Epithelial cell of proximal tubule (primary cell): Measurements from ENCODE around the gene ACIN1. TPM values are rescaled to one million over a fixed set of nuclear protein-coding genes. Genes with fewer than 3 reads are reported as not detected.

Experiments used
- DNase-seq: peaks from one replicate; pipeline ENCODE4 v3.0.0-alpha.2; 2011; ENCODE audit warnings: low read depth
- H3K4me3 ChIP-seq: 2 replicates; pipeline ENCODE4 v1.5.1; 2011; ENCODE audit warnings: low read depth, mild to moderate bottlenecking, low read length
- total RNA-seq: library from RNA; depleted of rRNA; stranded (reverse); fragments of >200 nt; gene quantifications from 2 replicates; pipeline ENCODE4 v1.2.3, GENCODE V29; 2015
- TF ChIP-seq, protein P1 (sequence below): conservative IDR thresholded peaks from 2 replicates; pipeline ENCODE4 v1.5.1; 2012; ENCODE audit warnings: low read depth, mild to moderate bottlenecking, low read length

ACIN1 gene
- total RNA-seq, 1 donor from 2014 or later = 84.1 TPM

DNA sequence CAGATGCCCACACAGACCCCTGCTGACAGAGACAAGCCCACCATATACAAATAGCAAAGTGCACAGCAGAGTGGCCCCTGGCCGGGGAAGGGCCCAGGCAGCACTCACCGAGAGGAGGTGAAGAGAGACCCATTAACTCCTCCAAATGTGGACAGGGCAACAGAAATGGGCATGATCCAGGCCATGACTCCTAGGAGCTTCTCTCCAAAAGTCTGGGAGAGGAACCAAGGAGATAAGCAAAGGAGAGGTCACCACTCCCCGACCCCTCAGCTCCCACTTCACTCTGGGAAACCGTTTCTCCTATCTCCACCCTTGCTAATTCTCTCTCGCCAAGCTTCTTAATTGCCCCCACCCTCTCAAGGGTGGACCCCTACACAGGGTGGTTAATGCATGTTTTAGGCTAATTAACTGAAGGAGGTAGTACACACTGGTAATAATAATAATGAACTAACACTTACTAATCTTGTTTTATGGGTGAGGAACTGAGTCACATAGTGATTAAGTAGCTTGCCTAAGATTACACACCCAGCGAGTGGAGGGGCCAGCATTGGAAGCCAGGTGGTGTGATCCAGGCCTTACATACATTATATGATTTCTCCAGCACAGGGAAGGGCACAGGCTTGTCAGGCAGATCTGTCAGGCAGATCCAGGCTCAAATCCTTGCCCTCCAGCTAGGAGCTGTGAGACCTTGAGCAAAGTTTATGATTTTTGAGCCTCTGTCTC is 43.0 kb upstream of the ACIN1 start:
- no peak for DNase-seq
- H3K4me3 ChIP-seq = no peak overlapping the region
- TF ChIP-seq, protein P1, sequence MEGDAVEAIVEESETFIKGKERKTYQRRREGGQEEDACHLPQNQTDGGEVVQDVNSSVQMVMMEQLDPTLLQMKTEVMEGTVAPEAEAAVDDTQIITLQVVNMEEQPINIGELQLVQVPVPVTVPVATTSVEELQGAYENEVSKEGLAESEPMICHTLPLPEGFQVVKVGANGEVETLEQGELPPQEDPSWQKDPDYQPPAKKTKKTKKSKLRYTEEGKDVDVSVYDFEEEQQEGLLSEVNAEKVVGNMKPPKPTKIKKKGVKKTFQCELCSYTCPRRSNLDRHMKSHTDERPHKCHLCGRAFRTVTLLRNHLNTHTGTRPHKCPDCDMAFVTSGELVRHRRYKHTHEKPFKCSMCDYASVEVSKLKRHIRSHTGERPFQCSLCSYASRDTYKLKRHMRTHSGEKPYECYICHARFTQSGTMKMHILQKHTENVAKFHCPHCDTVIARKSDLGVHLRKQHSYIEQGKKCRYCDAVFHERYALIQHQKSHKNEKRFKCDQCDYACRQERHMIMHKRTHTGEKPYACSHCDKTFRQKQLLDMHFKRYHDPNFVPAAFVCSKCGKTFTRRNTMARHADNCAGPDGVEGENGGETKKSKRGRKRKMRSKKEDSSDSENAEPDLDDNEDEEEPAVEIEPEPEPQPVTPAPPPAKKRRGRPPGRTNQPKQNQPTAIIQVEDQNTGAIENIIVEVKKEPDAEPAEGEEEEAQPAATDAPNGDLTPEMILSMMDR = no peak

DNA sequence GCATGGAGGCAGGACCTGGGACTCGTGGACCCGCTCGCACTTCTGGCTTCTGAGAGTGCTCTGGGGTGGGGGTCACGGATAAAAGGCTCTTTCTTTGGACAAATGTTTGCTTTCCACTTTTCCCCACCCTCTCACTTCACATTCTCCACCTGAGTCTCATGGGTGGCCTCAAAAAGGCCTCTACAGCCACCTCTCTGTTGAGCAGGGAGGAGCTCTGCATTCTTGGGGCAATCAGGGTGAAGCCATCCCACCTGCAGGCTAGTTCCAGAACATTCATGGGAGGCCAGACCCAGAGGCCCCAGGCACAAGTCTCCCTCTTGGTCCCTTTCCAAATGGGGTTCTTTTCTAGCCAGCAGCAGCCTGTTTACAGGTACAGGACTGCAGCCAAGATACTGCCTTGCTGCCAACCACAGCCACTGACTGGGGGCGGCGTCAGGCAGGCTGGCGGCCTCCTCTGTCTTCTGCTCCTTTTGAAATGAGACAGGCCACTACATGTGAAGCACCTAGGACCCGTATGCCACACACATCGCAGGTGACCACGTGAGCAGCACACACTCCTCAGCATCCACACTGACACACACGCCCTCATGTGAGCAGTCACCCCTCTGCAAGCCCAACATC is 42.4 kb upstream of the ACIN1 start:
- H3K4me3 ChIP-seq = no peak overlapping the region
- TF ChIP-seq, protein P1 = no peak
- no peak for DNase-seq

GRCh38 chr14:23136566-23137133 is 41.7 kb upstream of the ACIN1 start:
- TF ChIP-seq, protein P1 = no peak
- DNase-seq = no peak
- no peak overlapping the region for H3K4me3 ChIP-seq

DNA sequence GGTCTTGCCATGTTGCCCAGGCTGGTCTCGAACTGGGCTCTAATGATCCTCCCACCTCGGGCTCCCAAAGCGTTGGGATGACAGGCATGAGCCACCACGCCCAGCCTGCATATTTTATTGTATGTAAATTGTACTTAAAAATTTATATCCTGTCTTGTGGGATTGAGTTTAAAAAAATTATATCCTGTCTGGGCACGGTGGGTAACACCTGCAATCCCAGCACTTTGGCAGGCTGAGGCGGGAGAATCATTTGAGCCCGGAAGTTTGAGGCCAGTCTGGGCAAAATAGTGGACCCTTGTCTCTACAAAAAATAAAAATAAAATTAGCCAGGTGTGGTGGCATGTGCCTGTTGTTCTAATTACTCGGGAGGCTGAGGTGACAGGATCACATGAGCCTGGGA is 38.0 kb upstream of the ACIN1 start:
- TF ChIP-seq, protein P1 = no peak
- no peak overlapping the region for H3K4me3 ChIP-seq
- no peak for DNase-seq

- no peak overlapping the region for H3K4me3 ChIP-seq
- TF ChIP-seq, protein P1 = no peak
- DNase-seq = no peak
Observed at GRCh38 chr14:23131482-23131881, 36.5 kb upstream of the ACIN1 start.

GRCh38 chr14:23130871-23131270 is 35.9 kb upstream of the ACIN1 start:
- DNase-seq = no peak
- H3K4me3 ChIP-seq = no peak overlapping the region
- TF ChIP-seq, protein P1 = no peak
